CD4-positive, CD25-positive, alpha-beta regulatory T cell (primary cell): Measurements from ENCODE around the gene HAAO. TPM values are rescaled to one million over a fixed set of nuclear protein-coding genes. Genes with fewer than 3 reads are reported as not detected.

ENCODE experiments used
- ATAC-seq, 2 donors: fragments of 150-1000 bp; cut with Tn5 transposase; one replicate each; pipeline ENCODE4 v1.10.0; 2021; ENCODE audit warnings: low read depth in 2 of 2, moderate number of reproducible peaks in 2 of 2, moderate library complexity in 1 of 2
- DNase-seq, 3 donors: peaks; one replicate each; pipeline versions ENCODE4 v3.0.0 to v3.0.0-alpha.2; 2012 to 2022; ENCODE audit warnings: mixed read lengths in 1 of 3
- H3K27ac ChIP-seq: one replicate; pipeline ENCODE4 v1.7.0; 2013; ENCODE audit warnings: mild to moderate bottlenecking, low read length; ENCODE audit not compliant: insufficient read depth, poor library complexity, severe bottlenecking
- H3K27me3 ChIP-seq: one replicate; pipeline ENCODE4 v1.7.0; 2013; ENCODE audit warnings: low read length; ENCODE audit not compliant: control insufficient read depth, insufficient read depth
- H3K36me3 ChIP-seq: one replicate; pipeline ENCODE4 v1.7.0; 2013; ENCODE audit warnings: mild to moderate bottlenecking, low read length, moderate library complexity; ENCODE audit not compliant: control insufficient read depth, insufficient read depth
- H3K4me1 ChIP-seq: 2 replicates; pipeline ENCODE4 v1.7.0; 2013; ENCODE audit warnings: mild to moderate bottlenecking, low read length; ENCODE audit not compliant: insufficient read depth, control insufficient read depth, poor library complexity, severe bottlenecking
- H3K4me3 ChIP-seq: one replicate; pipeline ENCODE4 v1.7.0; 2013; ENCODE audit warnings: low read depth, mild to moderate bottlenecking, low read length, moderate library complexity
- H3K9me3 ChIP-seq, 2 experiments: 1 replicate in 1 of 2; 2 replicates in 1 of 2; pipeline ENCODE4 v1.7.0; 2013; ENCODE audit warnings: low read length in 2 of 2, mild to moderate bottlenecking in 1 of 2, moderate library complexity in 1 of 2; ENCODE audit not compliant: control insufficient read depth in 2 of 2
- H3K27ac Mint-ChIP-seq, 3 donors: one replicate each; pipeline ENCODE4 v1.8.0; 2020 to 2022; ENCODE audit warnings: mild to moderate bottlenecking in 3 of 3, mixed read lengths in 3 of 3, moderate library complexity in 2 of 3
- H3K27me3 Mint-ChIP-seq: one replicate; pipeline ENCODE4 v1.8.0; 2022; ENCODE audit warnings: mild to moderate bottlenecking, mixed read lengths
- H3K36me3 Mint-ChIP-seq: one replicate; pipeline ENCODE4 v1.8.0; 2020; ENCODE audit warnings: mixed read lengths
- H3K4me1 Mint-ChIP-seq, 4 donors: one replicate each; pipeline ENCODE4 v1.8.0; 2020 to 2022; ENCODE audit warnings: mixed read lengths in 4 of 4, mild to moderate bottlenecking in 1 of 4
- H3K4me3 Mint-ChIP-seq, 4 donors: one replicate each; pipeline ENCODE4 v1.8.0; 2020 to 2022; ENCODE audit warnings: mild to moderate bottlenecking in 4 of 4, mixed read lengths in 4 of 4, moderate library complexity in 3 of 4
- H3K9me3 Mint-ChIP-seq, 7 donors: one replicate each; pipeline ENCODE4 v1.8.0; 2020 to 2022; ENCODE audit warnings: mixed read lengths in 7 of 7, mild to moderate bottlenecking in 3 of 7, moderate library complexity in 2 of 7
- polyA plus RNA-seq, 4 donors: library from polyadenylated mRNA; unstranded; fragments of 300-500 nt; fragmentation: Illumina TruSeq; gene quantifications; one replicate each; pipeline ENCODE4 v1.2.3, GENCODE V29; 2021
- total RNA-seq: library from RNA; stranded (reverse); gene quantifications from one replicate; pipeline ENCODE4 v1.2.3, GENCODE V29; 2022

The HAAO gene
- total and polyA plus RNA-seq, 5 donors from 2014 or later = 0.27 TPM; not detected in 4

DNA sequence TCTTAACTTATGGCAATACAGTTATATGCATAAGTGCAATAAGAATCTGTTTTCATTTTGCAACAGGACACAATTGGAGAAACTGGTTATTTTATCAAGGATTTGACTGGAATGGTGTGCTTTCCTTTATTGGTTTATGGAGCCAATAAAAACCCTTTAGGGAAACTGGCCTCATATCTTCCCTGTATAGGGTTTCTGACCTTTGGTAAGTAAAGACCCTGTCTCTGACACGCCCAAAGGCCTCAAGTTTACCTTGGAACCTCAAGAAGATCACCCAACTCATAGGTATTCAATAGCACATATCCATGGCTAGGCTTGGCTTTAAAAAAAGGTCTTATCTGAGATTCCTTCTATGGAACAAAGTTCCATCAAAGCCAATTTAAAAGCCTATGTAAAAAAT lies 11.2 kb downstream of the HAAO start:
- peaks cover 0 to 5% (median 0%) of the 10 kb centered on the region in 7 donors for H3K9me3 Mint-ChIP-seq
- H3K4me1 Mint-ChIP-seq = peaks cover 0 to 9% (median 1%) of the 10 kb centered on the region in 4 donors
- Histone ChIP-seq H3K27me3 (no peaks in the 10 kb centered on the region), H3K36me3 (no peaks in the 10 kb centered on the region), H3K4me3 (no peak overlapping the region), H3K27ac (no peak overlapping the region), H3K4me1 (no peaks in the 10 kb centered on the region), H3K9me3 (no peaks in the 10 kb centered on the region)
- H3K4me3 Mint-ChIP-seq = no peak overlapping the region
- H3K36me3 Mint-ChIP-seq = peaks cover 4% of the 10 kb centered on the region
- H3K27me3 Mint-ChIP-seq = peaks cover 6% of the 10 kb centered on the region
- H3K27ac Mint-ChIP-seq = no peak overlapping the region
- ATAC-seq = no peak
- DNase-seq = no peak

DNA sequence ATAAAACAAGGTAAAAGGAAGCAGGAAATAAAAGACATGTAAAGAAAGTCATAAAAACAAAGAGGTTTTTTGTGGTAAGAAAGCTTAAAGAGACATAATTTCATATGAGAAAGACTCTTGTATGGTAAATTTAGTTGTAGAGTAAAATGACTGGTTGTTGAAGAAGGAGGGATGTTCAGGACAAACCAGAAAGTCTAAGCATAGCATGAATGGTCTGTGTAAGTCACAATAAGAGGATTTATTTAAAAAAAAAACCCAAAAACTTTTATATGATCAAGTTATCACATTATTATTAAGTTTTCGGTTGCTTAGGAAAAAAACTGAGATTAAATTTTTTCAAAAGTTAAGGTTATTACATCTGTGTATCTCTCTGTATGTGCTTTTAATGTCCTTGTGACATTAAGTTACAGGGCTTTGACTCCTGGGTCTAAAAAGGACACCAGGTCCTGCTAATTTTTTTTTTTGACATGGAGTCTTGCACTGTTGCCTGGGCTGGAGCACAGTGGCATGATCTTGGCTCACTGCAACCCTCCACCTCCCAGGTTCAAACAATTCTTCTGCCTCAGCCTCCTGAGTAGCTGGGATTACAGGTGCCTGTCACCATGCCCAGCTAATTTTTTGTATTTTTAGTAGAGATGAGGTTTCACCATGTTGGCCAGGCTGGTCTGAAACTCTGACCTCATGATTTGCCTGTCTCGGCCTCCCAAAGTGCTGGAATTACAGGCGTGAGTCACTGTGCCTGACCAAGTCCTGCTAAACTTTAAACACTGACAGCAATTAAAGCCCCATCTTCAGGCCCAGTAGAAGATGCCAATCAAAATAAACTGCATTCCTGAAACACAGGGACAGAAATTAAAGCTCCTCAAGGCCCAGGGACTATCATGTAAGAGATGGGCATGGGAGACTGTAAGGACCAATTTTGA lies 14.2 kb downstream of the HAAO start:
- Histone ChIP-seq H3K27me3 (no peaks in the 10 kb centered on the region), H3K4me1 (no peaks in the 10 kb centered on the region), H3K36me3 (no peaks in the 10 kb centered on the region), H3K27ac (no peak overlapping the region), H3K9me3 (no peaks in the 10 kb centered on the region), H3K4me3 (no peak overlapping the region)
- Mint-ChIP-seq H3K27ac (peak overlapping the region in 1 of 3 donors; percentile 29), H3K9me3 (peaks cover 0 to 5% (median 2%) of the 10 kb centered on the region in 7 donors), H3K36me3 (peaks cover 4% of the 10 kb centered on the region), H3K4me1 (peaks cover 0 to 19% (median 7%) of the 10 kb centered on the region in 4 donors), H3K27me3 (peaks cover 5% of the 10 kb centered on the region), H3K4me3 (no peak overlapping the region)
- DNase-seq (no peak), ATAC-seq (no peak)

DNA sequence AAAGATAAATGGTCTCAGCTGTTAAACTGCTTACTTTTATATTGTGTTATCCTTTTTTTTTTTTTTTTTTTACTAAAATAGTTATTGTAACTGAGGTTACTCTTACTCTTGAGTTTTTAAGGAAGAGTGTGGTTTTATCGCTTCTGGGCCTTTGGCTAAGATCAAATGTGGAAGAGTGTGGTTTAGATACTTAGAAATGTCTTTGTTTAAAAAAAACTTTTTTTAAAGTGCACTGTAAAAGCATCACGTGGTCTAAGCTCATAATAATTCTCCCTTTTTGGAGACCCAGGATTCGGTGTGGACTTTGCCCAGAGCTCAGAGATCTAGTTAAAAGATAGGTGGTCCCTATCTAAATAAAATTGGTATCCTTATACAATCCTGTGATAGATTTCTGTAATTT lies 16.6 kb downstream of the HAAO start:
- no peaks in the 10 kb centered on the region for H3K4me1 ChIP-seq
- H3K27ac Mint-ChIP-seq = no peak overlapping the region
- H3K36me3 ChIP-seq = no peaks in the 10 kb centered on the region
- H3K36me3 Mint-ChIP-seq = no peaks in the 10 kb centered on the region
- H3K4me3 Mint-ChIP-seq = no peak overlapping the region
- H3K4me1 Mint-ChIP-seq = peaks cover 0 to 19% (median 7%) of the 10 kb centered on the region in 4 donors
- H3K4me3 ChIP-seq = no peak overlapping the region
- no peak overlapping the region for H3K27ac ChIP-seq
- ATAC-seq (no peak), DNase-seq (no peak)
- H3K9me3 ChIP-seq = no peaks in the 10 kb centered on the region
- H3K27me3 ChIP-seq = no peaks in the 10 kb centered on the region
- H3K9me3 Mint-ChIP-seq = peaks cover 0 to 4% (median 2%) of the 10 kb centered on the region in 7 donors
- no peaks in the 10 kb centered on the region for H3K27me3 Mint-ChIP-seq

DNA sequence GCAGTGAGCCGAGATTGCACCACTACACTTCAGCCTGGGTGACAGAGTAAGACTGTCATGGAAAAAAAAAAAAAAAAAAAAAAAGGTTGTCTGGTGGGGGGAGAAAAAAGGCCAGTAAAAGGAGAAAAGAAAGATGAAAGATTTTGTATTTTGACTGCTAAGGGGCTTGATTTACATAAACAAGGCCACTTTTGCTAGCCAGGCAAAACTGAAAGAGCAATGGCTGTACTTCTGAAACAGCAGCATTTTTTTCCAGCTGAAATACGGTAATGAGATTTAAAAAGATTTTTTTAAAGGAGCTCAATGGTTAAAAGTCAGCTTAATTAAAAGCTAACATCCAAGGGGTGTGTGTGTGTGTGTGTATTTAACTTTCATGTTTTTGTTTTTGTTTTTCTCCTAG lies 17.2 kb downstream of the HAAO start:
- H3K27me3 ChIP-seq = no peaks in the 10 kb centered on the region
- Mint-ChIP-seq H3K27ac (peak overlapping the region in 2 of 3 donors; percentile 22 to 77), H3K4me1 (peaks cover 0 to 19% (median 7%) of the 10 kb centered on the region in 4 donors), H3K4me3 (no peak overlapping the region), H3K27me3 (no peaks in the 10 kb centered on the region), H3K9me3 (peaks cover 0 to 4% (median 2%) of the 10 kb centered on the region in 7 donors), H3K36me3 (no peaks in the 10 kb centered on the region)
- no peaks in the 10 kb centered on the region for H3K9me3 ChIP-seq
- H3K27ac ChIP-seq = no peak overlapping the region
- ATAC-seq (no peak), DNase-seq (no peak)
- no peak overlapping the region for H3K4me3 ChIP-seq
- no peaks in the 10 kb centered on the region for H3K36me3 ChIP-seq
- no peaks in the 10 kb centered on the region for H3K4me1 ChIP-seq

DNA sequence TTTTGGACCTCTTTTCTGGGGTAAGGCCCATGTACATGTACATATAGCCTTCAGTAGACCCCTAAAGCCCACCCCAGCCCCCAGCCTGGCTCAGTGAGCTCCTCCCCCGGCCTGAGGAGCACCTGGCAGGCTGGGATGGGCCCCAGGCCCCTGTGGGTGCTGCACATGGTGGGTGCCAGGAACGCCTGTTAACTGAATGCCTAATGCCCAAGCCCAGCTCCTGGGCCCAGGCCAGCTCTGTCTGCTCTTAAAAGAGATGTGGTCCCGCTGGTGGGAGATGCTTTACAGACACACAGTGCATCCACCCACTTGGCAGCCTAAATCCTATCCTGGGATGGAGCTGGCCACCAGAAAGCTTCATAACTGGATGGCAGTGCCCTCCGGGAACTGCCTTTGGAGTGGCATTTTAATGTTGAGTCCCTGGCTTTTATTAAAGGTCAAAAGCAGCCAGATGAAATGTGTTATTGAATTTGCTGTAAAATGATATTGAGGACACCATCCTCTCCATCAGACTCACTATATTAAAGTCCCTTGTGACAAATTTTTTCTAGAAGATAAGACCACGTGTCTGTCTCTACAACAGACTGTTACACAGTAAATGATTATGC lies 20.7 kb downstream of the HAAO start:
- Mint-ChIP-seq H3K27ac (no peak overlapping the region), H3K27me3 (no peaks in the 10 kb centered on the region), H3K4me3 (no peak overlapping the region), H3K4me1 (peaks cover 0 to 12% (median 6%) of the 10 kb centered on the region in 4 donors), H3K36me3 (no peaks in the 10 kb centered on the region), H3K9me3 (peaks cover 0 to 2% (median 0%) of the 10 kb centered on the region in 7 donors)
- DNase-seq = no peak
- Histone ChIP-seq H3K4me1 (no peaks in the 10 kb centered on the region), H3K36me3 (no peaks in the 10 kb centered on the region), H3K9me3 (no peaks in the 10 kb centered on the region), H3K27me3 (no peaks in the 10 kb centered on the region), H3K4me3 (no peak overlapping the region), H3K27ac (no peak overlapping the region)
- no peak for ATAC-seq

DNA sequence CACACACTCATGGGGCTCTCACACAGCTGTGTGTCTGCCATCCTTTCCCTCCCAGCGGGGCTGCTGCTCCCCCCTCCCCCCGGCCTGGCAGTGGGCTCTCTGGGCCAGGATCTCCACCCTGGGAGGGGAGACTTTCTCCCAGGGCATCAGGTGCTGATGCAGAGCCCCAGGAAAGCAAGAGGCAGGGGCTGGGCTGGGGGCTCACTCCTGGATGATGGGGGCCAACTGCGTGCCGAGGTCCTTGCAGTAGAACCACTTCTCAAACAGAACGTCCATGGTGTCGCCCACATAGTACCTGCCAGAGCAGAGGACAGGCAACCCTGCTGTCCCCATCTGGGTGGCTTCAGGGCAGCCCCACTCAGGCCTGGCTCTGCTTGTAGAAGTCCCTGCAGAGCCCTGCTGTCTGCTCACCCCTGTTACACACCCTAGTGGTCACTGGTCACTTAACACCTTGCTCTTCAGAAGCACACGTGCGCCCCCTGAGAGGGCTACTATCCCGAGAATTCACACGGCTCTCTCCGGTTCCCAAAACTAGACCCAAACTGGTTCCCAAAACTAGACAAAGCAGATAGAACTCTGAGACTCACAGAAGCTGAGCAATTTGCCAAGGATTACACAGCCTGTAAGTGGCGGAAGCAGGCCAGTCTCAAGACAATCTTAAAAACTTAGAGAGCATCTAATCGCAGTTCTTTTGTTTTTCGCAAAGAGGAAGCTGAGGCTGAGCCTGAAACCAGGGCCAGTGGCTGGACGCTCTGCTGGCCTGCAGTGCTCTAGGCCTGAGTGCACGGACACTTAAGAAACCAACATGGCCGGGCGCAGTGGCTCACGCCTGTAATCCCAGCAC lies 21.9 kb downstream of the HAAO start:
- Mint-ChIP-seq H3K27me3 (no peaks in the 10 kb centered on the region), H3K4me1 (peaks cover 0 to 6% (median 2%) of the 10 kb centered on the region in 4 donors), H3K4me3 (no peak overlapping the region), H3K36me3 (no peaks in the 10 kb centered on the region), H3K27ac (no peak overlapping the region), H3K9me3 (peaks cover 0 to 2% (median 0%) of the 10 kb centered on the region in 7 donors)
- DNase-seq (peak in 1 of 3 donors; percentile 19), ATAC-seq (peak in 1 of 2 donors; percentile 42)
- Histone ChIP-seq H3K27me3 (no peaks in the 10 kb centered on the region), H3K9me3 (no peaks in the 10 kb centered on the region), H3K4me3 (no peak overlapping the region), H3K27ac (no peak overlapping the region), H3K4me1 (no peaks in the 10 kb centered on the region), H3K36me3 (no peaks in the 10 kb centered on the region)

DNA sequence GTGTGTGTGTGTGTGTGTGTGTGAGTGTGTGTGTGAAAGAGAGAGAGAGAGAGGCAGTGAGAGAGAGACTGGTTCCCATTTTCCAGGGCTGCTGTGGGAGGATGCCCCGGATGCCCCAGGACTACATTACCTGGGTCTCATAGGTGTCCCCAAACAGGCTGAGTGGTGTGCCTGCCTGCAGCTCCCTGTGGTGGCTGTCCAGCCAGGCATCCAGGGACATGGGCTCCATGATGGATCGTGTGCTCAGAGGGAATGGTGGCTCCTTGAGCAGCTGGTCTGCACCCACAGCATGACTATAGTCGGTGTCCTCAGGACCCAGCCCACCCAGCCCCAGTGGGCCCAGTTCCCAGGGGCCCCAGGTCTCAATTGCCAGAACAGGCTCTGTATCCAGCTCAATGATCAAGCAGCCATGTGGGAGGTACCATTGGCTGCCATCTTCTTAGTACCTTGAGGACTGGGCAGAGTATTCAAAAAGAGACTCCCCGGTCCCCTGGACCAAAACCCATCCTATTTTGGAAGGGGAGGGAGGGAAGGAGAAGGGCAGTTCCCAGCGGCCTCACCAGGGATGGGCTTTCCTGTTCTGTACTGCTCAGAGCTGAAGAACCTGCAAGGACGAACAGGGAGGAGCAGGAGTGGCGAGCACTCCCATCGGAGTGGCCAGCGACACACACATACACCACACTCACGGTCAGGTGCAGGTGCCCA lies 22.6 kb downstream of the HAAO start:
- Mint-ChIP-seq H3K4me3 (no peak overlapping the region), H3K9me3 (peaks cover 0 to 2% (median 0%) of the 10 kb centered on the region in 7 donors), H3K27me3 (no peaks in the 10 kb centered on the region), H3K36me3 (no peaks in the 10 kb centered on the region), H3K4me1 (no peaks in the 10 kb centered on the region), H3K27ac (no peak overlapping the region)
- no peaks in the 10 kb centered on the region for H3K9me3 ChIP-seq
- H3K4me3 ChIP-seq = no peak overlapping the region
- H3K27ac ChIP-seq = no peak overlapping the region
- H3K4me1 ChIP-seq = no peaks in the 10 kb centered on the region
- ATAC-seq (no peak), DNase-seq (no peak)
- no peaks in the 10 kb centered on the region for H3K36me3 ChIP-seq
- H3K27me3 ChIP-seq = no peaks in the 10 kb centered on the region
